Hepatocyte (in vitro differentiated cells): ENCODE measurements around the gene WWTR1. TPM values are rescaled to one million over a fixed set of nuclear protein-coding genes. Genes with fewer than 3 reads are reported as not detected.
A peak's percentile ranks its signal among the peaks of the same experiment; 100 is the strongest.

Experiments used
- DNase-seq: peaks from one replicate; pipeline ENCODE4 v3.0.0-alpha.2; 2016; ENCODE audit warnings: low spot score
- H2AFZ ChIP-seq: fragments of 200-600 bp; sonication (generic); 2 replicates; pipeline ENCODE4 v1.6.0; 2016; ENCODE audit warnings: antibody characterized with exemption, mild to moderate bottlenecking
- H3K27ac ChIP-seq: fragments of 200-600 bp; sonication (generic); 2 replicates; pipeline ENCODE4 v1.5.1; 2016; ENCODE audit warnings: mild to moderate bottlenecking
- H3K27me3 ChIP-seq: fragments of 200-600 bp; sonication (generic); 2 replicates; pipeline ENCODE4 v1.6.1; 2016
- H3K36me3 ChIP-seq: fragments of 200-600 bp; sonication (generic); replicated peaks from 2 replicates; pipeline ENCODE4 v1.5.1; 2016; ENCODE audit warnings: low read depth; ENCODE audit not compliant: insufficient read depth
- H3K4me1 ChIP-seq: fragments of 200-600 bp; sonication (generic); 2 replicates; pipeline ENCODE4 v1.5.1; 2016; ENCODE audit warnings: mild to moderate bottlenecking, moderate library complexity; ENCODE audit not compliant: insufficient read depth
- H3K4me2 ChIP-seq: fragments of 200-600 bp; sonication (generic); 2 replicates; pipeline ENCODE4 v1.6.0; 2016
- H3K4me3 ChIP-seq: fragments of 200-600 bp; sonication (generic); 2 replicates; pipeline ENCODE4 v1.5.1; 2016; ENCODE audit warnings: mild to moderate bottlenecking
- H3K79me2 ChIP-seq: fragments of 200-600 bp; sonication (generic); 2 replicates; pipeline ENCODE4 v1.6.0; 2017; ENCODE audit warnings: mild to moderate bottlenecking
- H3K9me2 ChIP-seq: fragments of 200-600 bp; sonication (generic); replicated peaks from 2 replicates; pipeline ENCODE4 v1.6.0; 2017; ENCODE audit warnings: mild to moderate bottlenecking; ENCODE audit not compliant: insufficient read depth
- H3K9me3 ChIP-seq: fragments of 200-600 bp; sonication (generic); 2 replicates; pipeline ENCODE4 v1.5.1; 2016; ENCODE audit warnings: low read depth, mild to moderate bottlenecking
- H4K20me1 ChIP-seq: fragments of 200-600 bp; sonication (generic); 2 replicates; pipeline ENCODE4 v1.6.0; 2016; ENCODE audit warnings: mild to moderate bottlenecking; ENCODE audit not compliant: insufficient read depth, poor library complexity, severe bottlenecking
- CTCF ChIP-seq: fragments of 200-600 bp; sonication (generic); IDR thresholded peaks from 2 replicates; pipeline ENCODE4 v1.5.1; 2016; ENCODE audit warnings: antibody characterized with exemption, mild to moderate bottlenecking; ENCODE audit not compliant: poor library complexity
- EZH2 ChIP-seq: fragments of 200-600 bp; sonication (generic); IDR thresholded peaks from 2 replicates; pipeline ENCODE4 v1.6.1; 2016; ENCODE audit warnings: antibody characterized with exemption, mild to moderate bottlenecking, borderline replicate concordance
- EZH2phosphoT487 ChIP-seq: fragments of 200-600 bp; sonication (generic); IDR thresholded peaks from one replicate; pipeline ENCODE4 v1.6.1; 2018; ENCODE audit warnings: antibody characterized with exemption, mild to moderate bottlenecking, low read depth, moderate library complexity; ENCODE audit not compliant: unreplicated experiment, severe bottlenecking
- WGBS: methylation state at CpG from one replicate; pipeline ENCODE4 v1.1.6; 2016; ENCODE audit warnings: low lambda C conversion rate; ENCODE audit errors: missing lambda C conversion rate; 5-methylcytosine and 5-hydroxymethylcytosine counted together
- polyA plus RNA-seq: library from polyadenylated mRNA; unstranded; fragments of >200 nt; fragmentation: Nextera tagmentation; extraction: Ambion mirVana; gene quantifications from 2 replicates; pipeline ENCODE4 v1.2.1, GENCODE V29; 2016
- total RNA-seq: library from RNA; depleted of rRNA; stranded (reverse); fragments of >200 nt; gene quantifications from 2 replicates; pipeline ENCODE4 v1.2.3, GENCODE V29; 2014

The WWTR1 gene
- total and polyA plus RNA-seq, 2 experiments from 2014 or later: 40.5 to 54.7 TPM

- TF ChIP-seq CTCF: no peak
- no peak for TF ChIP-seq EZH2
- TF ChIP-seq EZH2phosphoT487: no peak
- DNase-seq: no peak
- Histone ChIP-seq H3K4me2 (peak overlapping the region; percentile 60), H3K4me3 (peak overlapping the region; percentile 9), H3K9me3 (no peaks in the 10 kb centered on the region), H2AFZ (no peak overlapping the region), H3K27ac (peak overlapping the region; percentile 88), H3K27me3 (no peaks in the 10 kb centered on the region), H3K4me1 (peaks cover 25% of the 10 kb centered on the region), H3K79me2 (peaks cover 22% of the 10 kb centered on the region), H3K36me3 (no peaks in the 10 kb centered on the region), H3K9me2 (no peaks in the 10 kb centered on the region), H4K20me1 (no peaks in the 10 kb centered on the region)
- over 99% methylated on average over 7 of the region's 7 CpGs for WGBS
These were observed 182.3 kb downstream of the WWTR1 start for GRCh38 chr3:149475451-149476060.

- peaks cover 25% of the 10 kb centered on the region for H3K4me1 ChIP-seq
- H3K4me2 ChIP-seq: peak within 1 kb of the TSS; percentile 60
- TF ChIP-seq EZH2phosphoT487: no peak
- no peak for TF ChIP-seq EZH2
- no peak for TF ChIP-seq CTCF
These were observed 183.5 kb downstream of the WWTR1 start, which contains the start of gene TM4SF4 for GRCh38 chr3:149474250-149474817. Gene TM4SF4, plus strand, starts transcription at chr3:149474697. Its CDS starts 181 bp downstream, at chr3:149474878.

GRCh38 chr3:149473357-149474249, 184.2 kb downstream of the WWTR1 start:
- Histone ChIP-seq H3K4me1 (peaks cover 30% of the 10 kb centered on the region), H4K20me1 (no peaks in the 10 kb centered on the region), H3K4me3 (no peak overlapping the region), H3K36me3 (no peaks in the 10 kb centered on the region), H3K9me3 (no peaks in the 10 kb centered on the region), H2AFZ (no peak overlapping the region), H3K27ac (peak overlapping the region; percentile 88), H3K9me2 (no peaks in the 10 kb centered on the region), H3K79me2 (peaks cover 22% of the 10 kb centered on the region), H3K27me3 (no peaks in the 10 kb centered on the region), H3K4me2 (peak overlapping the region; percentile 60)
- 68% methylated on average over 7 of the region's 7 CpGs for WGBS
- DNase-seq: peak; percentile 80
- TF ChIP-seq EZH2phosphoT487 (no peak), CTCF (no peak), EZH2 (no peak)

More at GRCh38 chr3:149474250-149474817, 183.5 kb downstream of the WWTR1 start, which contains the start of gene TM4SF4:
- Histone ChIP-seq H3K27ac (peak within 1 kb of the TSS; percentile 88), H4K20me1 (no peaks in the 10 kb centered on the region), H2AFZ (no peak within 1 kb of the TSS), H3K36me3 (no peaks in the 10 kb centered on the region), H3K79me2 (peaks cover 22% of the 10 kb centered on the region), H3K9me2 (no peaks in the 10 kb centered on the region), H3K4me3 (peak within 1 kb of the TSS; percentile 9), H3K27me3 (no peaks in the 10 kb centered on the region), H3K9me3 (no peaks in the 10 kb centered on the region)
- WGBS: 65% methylated on average over 5 of the region's 5 CpGs
- DNase-seq: peak; percentile 40
